H9 (cell line): Measurements from ENCODE around the gene GRB14. TPM values are rescaled to one million over a fixed set of nuclear protein-coding genes. Genes with fewer than 3 reads are reported as not detected.

Source experiments
- DNase-seq: peaks from one replicate; pipeline ENCODE4 v3.0.0-alpha.2; 2017
- H2AFZ ChIP-seq: one replicate; pipeline ENCODE4 v1.6.1; 2013; ENCODE audit warnings: mild to moderate bottlenecking, low read length, control low read depth, moderate library complexity
- H2AK5ac ChIP-seq: 2 replicates; pipeline ENCODE4 v1.6.1; 2013; ENCODE audit warnings: low read length, control low read depth, mixed read lengths; ENCODE audit not compliant: insufficient read length
- H2BK120ac ChIP-seq: one replicate; pipeline ENCODE4 v1.6.1; 2013; ENCODE audit warnings: low read depth, mild to moderate bottlenecking, low read length, control low read depth, inconsistent platforms; ENCODE audit not compliant: poor library complexity, severe bottlenecking
- H2BK12ac ChIP-seq: 2 replicates; pipeline ENCODE4 v1.6.1; 2013; ENCODE audit warnings: low read length, control low read depth, mixed read lengths, low read depth; ENCODE audit not compliant: insufficient read length
- H2BK15ac ChIP-seq: 2 replicates; pipeline ENCODE4 v1.6.1; 2013; ENCODE audit warnings: low read depth, low read length, control low read depth
- H2BK20ac ChIP-seq: one replicate; pipeline ENCODE4 v1.6.1; 2013; ENCODE audit warnings: low read depth, mild to moderate bottlenecking, low read length, control low read depth, inconsistent platforms; ENCODE audit not compliant: poor library complexity, severe bottlenecking
- H2BK5ac ChIP-seq: 2 replicates; pipeline ENCODE4 v1.6.1; 2013; ENCODE audit warnings: low read length, control low read depth, mixed read lengths; ENCODE audit not compliant: insufficient read length
- H3K14ac ChIP-seq: 2 replicates; pipeline ENCODE4 v1.6.1; 2013; ENCODE audit warnings: low read length, control low read depth; ENCODE audit not compliant: insufficient read depth
- H3K18ac ChIP-seq: 2 replicates; pipeline ENCODE4 v1.6.1; 2013; ENCODE audit warnings: low read depth, mild to moderate bottlenecking, mixed read lengths, low read length, control low read depth; ENCODE audit not compliant: insufficient read length
- H3K23ac ChIP-seq: 2 replicates; pipeline ENCODE4 v1.6.1; 2013; ENCODE audit warnings: low read length, control low read depth, mixed read lengths, low read depth; ENCODE audit not compliant: insufficient read length
- H3K23me2 ChIP-seq: 2 replicates; pipeline ENCODE4 v1.6.1; 2013; ENCODE audit warnings: low read depth, mild to moderate bottlenecking, mixed read lengths, low read length, control low read depth; ENCODE audit not compliant: insufficient read length, poor library complexity, severe bottlenecking
- H3K27ac ChIP-seq: 2 replicates; pipeline ENCODE4 v1.5.1; 2013; ENCODE audit warnings: low read length, control low read depth, mixed read lengths, low read depth; ENCODE audit not compliant: insufficient read length
- H3K27me3 ChIP-seq: 2 replicates; pipeline ENCODE4 v1.6.1; 2013; ENCODE audit warnings: low read length, control low read depth, inconsistent platforms; ENCODE audit not compliant: insufficient read depth
- H3K4ac ChIP-seq: 2 replicates; pipeline ENCODE4 v1.6.1; 2013; ENCODE audit warnings: low read depth, mild to moderate bottlenecking, control low read depth, inconsistent platforms, low read length, moderate library complexity
- H3K4me1 ChIP-seq: 2 replicates; pipeline ENCODE4 v1.6.1; 2013; ENCODE audit warnings: low read length, control low read depth, inconsistent platforms; ENCODE audit not compliant: insufficient read depth
- H3K4me2 ChIP-seq: 2 replicates; pipeline ENCODE4 v1.6.1; 2013; ENCODE audit warnings: low read length, control low read depth, mixed read lengths; ENCODE audit not compliant: insufficient read length, insufficient read depth
- H3K56ac ChIP-seq: 2 replicates; pipeline ENCODE4 v1.6.1; 2013; ENCODE audit warnings: low read depth, mild to moderate bottlenecking, mixed read lengths, low read length, control low read depth; ENCODE audit not compliant: insufficient read length
- H3K79me1 ChIP-seq: 2 replicates; pipeline ENCODE4 v1.6.1; 2013; ENCODE audit warnings: low read depth, mild to moderate bottlenecking, moderate library complexity, low read length, control low read depth, inconsistent platforms; ENCODE audit not compliant: insufficient read depth, poor library complexity, severe bottlenecking
- H3K79me2 ChIP-seq: 2 replicates; pipeline ENCODE4 v1.6.1; 2013; ENCODE audit warnings: low read length, control low read depth, inconsistent platforms; ENCODE audit not compliant: insufficient read depth
- H3K9ac ChIP-seq: 2 replicates; pipeline ENCODE4 v1.6.1; 2013; ENCODE audit warnings: low read length, control low read depth, mixed read lengths; ENCODE audit not compliant: insufficient read length; ENCODE audit errors: extremely low read depth
- H3K9me3 ChIP-seq: one replicate; pipeline ENCODE4 v1.6.1; 2013; ENCODE audit warnings: low read depth, low read length, inconsistent platforms; ENCODE audit not compliant: control insufficient read depth
- H3T11ph ChIP-seq: one replicate; pipeline ENCODE4 v1.6.1; 2013; ENCODE audit warnings: mild to moderate bottlenecking, low read length, control low read depth, inconsistent platforms
- H4K20me1 ChIP-seq: one replicate; pipeline ENCODE4 v1.6.1; 2013; ENCODE audit not compliant: control insufficient read depth, insufficient read length, insufficient read depth
- H4K5ac ChIP-seq: 2 replicates; pipeline ENCODE4 v1.6.1; 2013; ENCODE audit warnings: low read depth, mild to moderate bottlenecking, mixed read lengths, low read length, control low read depth; ENCODE audit not compliant: insufficient read length
- H4K8ac ChIP-seq: replicated peaks from 2 replicates; pipeline ENCODE4 v1.6.1; 2013; ENCODE audit warnings: low read length, control low read depth, mixed read lengths, low read depth; ENCODE audit not compliant: insufficient read length
- H4K91ac ChIP-seq: 2 replicates; pipeline ENCODE4 v1.6.1; 2013; ENCODE audit warnings: low read depth, mild to moderate bottlenecking, moderate library complexity, mixed read lengths, low read length, control low read depth; ENCODE audit not compliant: insufficient read length
- H3K27ac Mint-ChIP-seq, 3 experiments: 2 replicates in 2 of 3; 3 replicates in 1 of 3; pipeline ENCODE4 v1.8.0; 2020 to 2021; ENCODE audit warnings: mixed read lengths in 3 of 3, mild to moderate bottlenecking in 1 of 3, moderate library complexity in 1 of 3
- H3K27me3 Mint-ChIP-seq: 2 replicates; pipeline ENCODE4 v1.8.0; 2021; ENCODE audit warnings: low read depth, mild to moderate bottlenecking, moderate library complexity, mixed read lengths
- H3K36me3 Mint-ChIP-seq, 3 experiments: 2 replicates in 2 of 3; 3 replicates in 1 of 3; pipeline ENCODE4 v1.8.0; 2020 to 2021; ENCODE audit warnings: low read depth in 3 of 3, mixed read lengths in 3 of 3; ENCODE audit not compliant: insufficient read depth in 1 of 3
- H3K4me1 Mint-ChIP-seq, 2 experiments: 2 replicates each; pipeline ENCODE4 v1.8.0; 2020; ENCODE audit warnings: mixed read lengths in 2 of 2
- H3K4me3 Mint-ChIP-seq, 2 experiments: 2 replicates in 1 of 2; 3 replicates in 1 of 2; pipeline ENCODE4 v1.8.0; 2020 to 2021; ENCODE audit warnings: mild to moderate bottlenecking in 2 of 2, mixed read lengths in 2 of 2, moderate library complexity in 1 of 2
- H3K9me3 Mint-ChIP-seq, 2 experiments: 2 replicates in 1 of 2; 3 replicates in 1 of 2; pipeline ENCODE4 v1.8.0; 2020; ENCODE audit warnings: mild to moderate bottlenecking in 2 of 2, mixed read lengths in 2 of 2, moderate library complexity in 1 of 2
- CTCF ChIP-seq: fragments of 200-600 bp; sonication (generic); conservative IDR thresholded peaks from 3 replicates; pipeline ENCODE4 v1.8.0; 2021; ENCODE audit warnings: antibody characterized with exemption, mild to moderate bottlenecking
- WGBS: extraction: QIAGEN DNeasy Blood & Tissue Kit; methylation state at CpG from one replicate; pipeline ENCODE4 v1.1.7; 2013; ENCODE audit warnings: missing lambda C conversion rate, low lambda C conversion rate, mixed read lengths; ENCODE audit not compliant: insufficient read length; ENCODE audit errors: extremely low coverage; 5-methylcytosine and 5-hydroxymethylcytosine counted together
- total RNA-seq: library from RNA; stranded (reverse); gene quantifications from 2 replicates; pipeline ENCODE4 v1.2.1, GENCODE V29; 2021

The GRB14 gene
- total RNA-seq, 1 experiment from 2014 or later: 7.6 TPM

- H3K79me1 ChIP-seq: no peaks in the 10 kb centered on the region
- H3K79me2 ChIP-seq: no peaks in the 10 kb centered on the region
- H3K4ac ChIP-seq: no peak overlapping the region
- no peak overlapping the region for H4K8ac ChIP-seq
- H2AK5ac ChIP-seq: no peak overlapping the region
- no peak overlapping the region for H2BK12ac ChIP-seq
- no peak overlapping the region for H2BK120ac ChIP-seq
- H3K56ac ChIP-seq: no peak overlapping the region
- no peak overlapping the region for H4K91ac ChIP-seq
- Mint-ChIP-seq H3K9me3 (no peaks in the 10 kb centered on the region), H3K4me1 (peaks cover 0 to 2% of the 10 kb centered on the region in 2 experiments; a peak in 2 of 4 replicates), H3K27me3 (no peaks in the 10 kb centered on the region), H3K4me3 (no peak overlapping the region), H3K27ac (no peak overlapping the region), H3K36me3 (no peaks in the 10 kb centered on the region)
- no peak for DNase-seq
- H3K14ac ChIP-seq: no peak overlapping the region
- TF ChIP-seq CTCF: no peak
- H4K5ac ChIP-seq: no peak overlapping the region
- no peak overlapping the region for H3K9ac ChIP-seq
- H3K27ac ChIP-seq: no peak overlapping the region
- H2BK5ac ChIP-seq: no peak overlapping the region
- no peak overlapping the region for H2BK15ac ChIP-seq
- WGBS: no CpG with 5 or more reads among the region's 1 CpG
- no peak overlapping the region for H2AFZ ChIP-seq
- no peaks in the 10 kb centered on the region for H3K9me3 ChIP-seq
- H4K20me1 ChIP-seq: no peaks in the 10 kb centered on the region
- H3K27me3 ChIP-seq: no peaks in the 10 kb centered on the region
- no peaks in the 10 kb centered on the region for H3K23me2 ChIP-seq
- H3K18ac ChIP-seq: no peak overlapping the region
- H3K4me1 ChIP-seq: no peaks in the 10 kb centered on the region
- no peak overlapping the region for H3K4me2 ChIP-seq
- H3T11ph ChIP-seq: no peak overlapping the region
- H3K23ac ChIP-seq: no peak overlapping the region
- H2BK20ac ChIP-seq: no peak overlapping the region
Observed at GRCh38 chr2:164530464-164530863, 90.8 kb downstream of the GRB14 start.
